Measurements from ENCODE around the gene BIRC3. TPM values are rescaled to one million over a fixed set of nuclear protein-coding genes. Genes with fewer than 3 reads are reported as not detected.

Gene BIRC3
- total and polyA plus RNA-seq, 2 of the 4 experiments (the other 2 are of a cell fraction): 2.2 to 5.0 TPM

GRCh38 chr11:102302241-102302640 is 15.0 kb upstream of the BIRC3 start:
- Histone ChIP-seq H4K5ac (ENCODE audit: low read depth, low read length) (no peak overlapping the region), H3K9me1 (ENCODE audit: insufficient read depth, low read length) (peaks cover 2% of the 10 kb centered on the region; the same call in 1 of the 2 replicates), H4K8ac (ENCODE audit: low read depth in 2 of 2, low read length in 2 of 2) (no peak overlapping the region), H2AK9ac (replicated peaks; ENCODE audit: low read depth, low read length, poor library complexity) (no peak overlapping the region), H3K14ac (replicated peaks; ENCODE audit: low read depth, low read length) (no peak overlapping the region), H3K27me3 (ENCODE audit: control insufficient read depth, insufficient read depth, low read length) (no peaks in the 10 kb centered on the region), H2AFZ (replicated peaks; ENCODE audit: low read length, poor library complexity) (no peak overlapping the region), H2BK15ac (ENCODE audit: low read depth, low read length) (no peak overlapping the region), H2BK20ac (ENCODE audit: low read depth, low read length) (no peak overlapping the region), H3K9me3 (ENCODE audit: control insufficient read depth, insufficient read depth, low read length) (peaks cover 8% of the 10 kb centered on the region), H3K18ac (ENCODE audit: low read depth, low read length) (no peak overlapping the region), H3K79me1 (ENCODE audit: low read depth in 1 of 2, low read length in 2 of 2) (no peaks in the 10 kb centered on the region; a peak in 1 of 4 replicates), H4K91ac (ENCODE audit: insufficient read depth, low read depth, low read length) (no peak overlapping the region), H2AK5ac (ENCODE audit: low read depth, low read length) (no peak overlapping the region), H3K36me3 (ENCODE audit: control insufficient read depth, insufficient read depth, low read length) (no peaks in the 10 kb centered on the region), H3K23ac (ENCODE audit: low read depth, low read length) (no peak overlapping the region), H4K20me1 (ENCODE audit: insufficient read depth, low read length) (no peaks in the 10 kb centered on the region), H3K27ac (ENCODE audit: insufficient read depth, low read length) (no peak overlapping the region), H3K56ac (ENCODE audit: extremely low read depth, insufficient read depth, low read length) (no peak overlapping the region), H3K9ac (ENCODE audit: low read depth, low read length) (no peak overlapping the region), H3K4ac (ENCODE audit: low read depth, low read length) (no peak overlapping the region), H3K4me3 (ENCODE audit: insufficient read depth, low read depth, low read length) (no peak overlapping the region), H2BK120ac (ENCODE audit: low read depth, low read length) (no peak overlapping the region), H2BK5ac (ENCODE audit: low read depth, low read length, poor library complexity, severe bottlenecking) (no peak overlapping the region), H3K4me1 (ENCODE audit: control insufficient read depth, insufficient read depth, low read length) (no peaks in the 10 kb centered on the region), H3K4me2 (ENCODE audit: low read depth, low read length) (no peak overlapping the region)
- in situ Hi-C loops (cut with MboI; ENCODE audit: low sequenced_read_pairs): no loop called here
- BruUV-seq (replicated peaks): no TSS peak
- TF ChIP-seq MAFK (IDR thresholded peaks at IDR 0.05; ENCODE audit: low read depth, low read length) (no peak), ELK1 (IDR thresholded peaks at IDR 0.05; ENCODE audit: borderline replicate concordance, low read depth, low read length) (no peak), CEBPB (IDR thresholded peaks at IDR 0.05; ENCODE audit: low read depth, low read length) (no peak), CHD1 (IDR thresholded peaks at IDR 0.05; ENCODE audit: low read depth, low read length) (no peak), RFX5 (IDR thresholded peaks at IDR 0.05; ENCODE audit: low read depth, low read length) (no peak), FOS (IDR thresholded peaks at IDR 0.05; ENCODE audit: low read depth, low read length) (no peak), MAZ (IDR thresholded peaks at IDR 0.05; ENCODE audit: borderline replicate concordance, low read depth, low read length) (no peak), MXI1 (IDR thresholded peaks at IDR 0.05; ENCODE audit: borderline replicate concordance, low read depth, low read length) (no peak), BHLHE40 (IDR thresholded peaks at IDR 0.05; ENCODE audit: low read depth, low read length) (no peak)
- TF ChIP-seq, protein P1, sequence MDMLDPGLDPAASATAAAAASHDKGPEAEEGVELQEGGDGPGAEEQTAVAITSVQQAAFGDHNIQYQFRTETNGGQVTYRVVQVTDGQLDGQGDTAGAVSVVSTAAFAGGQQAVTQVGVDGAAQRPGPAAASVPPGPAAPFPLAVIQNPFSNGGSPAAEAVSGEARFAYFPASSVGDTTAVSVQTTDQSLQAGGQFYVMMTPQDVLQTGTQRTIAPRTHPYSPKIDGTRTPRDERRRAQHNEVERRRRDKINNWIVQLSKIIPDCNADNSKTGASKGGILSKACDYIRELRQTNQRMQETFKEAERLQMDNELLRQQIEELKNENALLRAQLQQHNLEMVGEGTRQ (IDR thresholded peaks at IDR 0.05; ENCODE audit: low read depth, low read length): no peak
- ChIA-PET CTCF (no interaction called here), POLR2A (ENCODE audit: unreplicated experiment) (no interaction called here)
- dilution Hi-C loops (cut with HindIII; ENCODE audit: low sequenced_read_pairs, unreplicated experiment): no loop called here
- ATAC-seq (ENCODE audit: low read depth): no peak
- no peak for DNase-seq
- 57% methylated on average over 1 of the region's 1 CpG; no CpG with 5 or more reads in 1 of the 2 experiments for WGBS, 2 experiments (ENCODE audit: extremely low coverage in 2 of 2, insufficient read length in 1 of 2)
- intact Hi-C loops (cut with micrococcal nuclease): no loop called here

Data from IMR-90 (cell line).